Fibroblast of peridontal ligament (primary cell): ENCODE measurements around the gene SPOP.
"Not testable (repeated sequence)": the region's sequence is repeated elsewhere in the genome, so short reads cannot be mapped to it uniquely, and the experiment has no call there.

Experiments used
- DNase-seq: peaks from one replicate; pipeline ENCODE4 v3.0.0-alpha.2; 2010; ENCODE audit errors: extremely low read depth

The SPOP gene

DNA sequence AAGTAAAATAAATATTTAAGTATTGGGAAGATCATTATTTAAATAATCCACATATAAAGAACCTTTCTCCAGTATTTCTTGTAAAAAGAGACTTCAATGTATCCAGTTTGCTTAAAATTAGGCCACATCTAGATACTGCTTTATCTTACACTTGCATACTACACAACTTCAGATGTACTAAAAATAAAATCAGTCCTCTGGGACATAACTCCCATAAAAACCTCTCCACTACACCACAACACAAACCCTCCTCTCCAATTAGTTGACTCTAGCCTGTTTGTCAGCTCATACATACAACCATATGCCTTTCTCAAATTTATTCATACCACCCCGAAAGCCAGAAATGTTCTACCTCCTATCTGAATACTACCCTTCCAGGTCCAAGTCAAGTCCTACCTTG, 21.6 kb downstream of the SPOP start:
- no peak for DNase-seq

DNA sequence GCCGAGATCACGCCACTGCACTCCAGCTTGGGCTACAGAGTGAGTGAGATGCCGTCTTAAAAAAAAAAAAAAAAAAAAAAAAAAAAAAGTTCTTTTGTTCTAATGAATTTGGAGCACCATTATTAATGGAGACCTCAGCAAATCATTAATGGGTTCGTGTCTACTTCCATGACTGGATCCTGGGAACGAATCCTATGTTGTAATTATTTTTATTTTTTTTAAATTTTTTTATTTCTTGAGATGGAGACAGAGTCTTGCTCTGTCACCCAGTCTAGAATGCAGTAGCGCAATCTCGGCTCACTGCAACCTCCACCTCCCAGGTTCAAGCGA, 30.7 kb downstream of the SPOP start:
- DNase-seq, result no peak

GRCh38 chr17:49646391-49647255, 31.3 kb downstream of the SPOP start:
- peak; percentile 70 for DNase-seq

DNA sequence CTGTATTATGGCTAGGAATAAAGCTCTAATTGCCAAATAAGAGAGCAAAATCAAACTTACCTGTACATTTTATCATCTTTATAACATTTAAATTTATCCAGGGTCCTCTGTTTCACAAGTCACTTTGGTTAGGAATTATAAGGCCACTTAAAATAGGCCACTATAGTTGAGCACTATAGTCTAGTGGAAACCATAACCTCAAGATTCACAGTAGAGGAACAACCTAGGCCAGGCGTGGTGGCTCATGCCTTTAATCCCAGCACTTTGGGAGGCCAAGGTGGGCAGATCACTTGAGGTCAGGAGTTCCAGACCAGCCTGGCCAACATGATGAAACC, 31.9 kb downstream of the SPOP start:
- DNase-seq, result not testable (repeated sequence)

DNA sequence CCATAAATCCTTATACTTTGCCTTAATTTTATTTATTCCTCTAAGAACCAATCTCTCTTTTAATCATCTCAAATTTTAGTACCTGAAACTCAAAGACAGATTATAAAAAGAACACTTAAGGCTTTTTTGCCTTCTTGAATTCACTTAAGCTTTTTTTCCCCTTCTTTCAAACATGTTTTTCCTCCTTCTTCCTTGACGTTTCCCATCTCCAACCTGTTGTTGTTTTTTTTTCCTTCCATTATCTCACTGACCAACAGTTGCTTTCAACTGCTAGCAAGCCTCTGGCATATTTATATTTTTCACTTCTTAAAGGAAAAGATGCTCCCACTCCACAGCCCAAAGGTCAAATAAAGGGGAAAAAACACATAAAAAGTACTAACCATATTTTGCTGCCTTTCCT, 32.2 kb downstream of the SPOP start:
- no peak for DNase-seq

GRCh38 chr17:49640556-49640955, 37.3 kb downstream of the SPOP start:
- DNase-seq, result peak; percentile 70

GRCh38 chr17:49638818-49639217, 39.1 kb downstream of the SPOP start:
- no peak for DNase-seq

DNA sequence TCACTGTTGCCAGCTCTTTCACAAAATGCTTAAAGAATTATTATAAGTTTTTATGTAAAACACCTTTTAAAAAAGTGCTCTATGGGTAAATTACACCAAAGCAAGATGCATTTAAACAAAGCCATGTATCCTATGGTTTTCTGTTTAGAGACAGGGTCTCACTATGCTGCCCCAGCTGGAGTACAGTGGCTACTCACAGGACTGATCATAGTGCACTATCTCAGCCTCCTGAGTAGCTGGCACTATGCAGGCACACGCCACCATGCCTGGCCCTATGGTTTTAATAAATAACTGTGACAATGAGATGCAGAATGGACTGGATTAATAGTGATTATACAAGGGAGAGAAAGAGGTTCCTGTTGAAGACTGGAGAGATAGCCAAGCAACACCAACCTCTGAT, 40.2 kb downstream of the SPOP start:
- DNase-seq, result no peak

DNA sequence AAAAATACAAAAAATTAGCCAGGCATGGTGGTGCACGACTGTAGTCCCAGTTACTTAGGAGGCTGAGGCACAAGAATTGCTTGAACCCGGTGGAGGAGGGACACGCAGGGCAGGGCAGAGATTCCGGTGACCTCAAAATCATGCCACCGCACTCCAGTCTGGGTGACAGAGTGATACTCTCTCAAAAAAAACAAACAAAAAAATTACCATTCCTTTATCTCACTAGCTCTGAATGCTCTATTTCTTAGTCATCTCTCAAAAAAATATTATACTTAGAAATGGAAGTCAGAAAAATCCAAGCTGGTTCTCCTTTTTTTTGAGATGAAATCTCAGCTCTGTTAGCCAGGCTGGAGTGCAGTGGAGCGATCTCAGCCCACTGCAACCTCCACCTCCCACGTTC, 40.8 kb downstream of the SPOP start:
- peak; percentile 35 for DNase-seq

GRCh38 chr17:49635121-49635520, 42.8 kb downstream of the SPOP start:
- no peak for DNase-seq

DNA sequence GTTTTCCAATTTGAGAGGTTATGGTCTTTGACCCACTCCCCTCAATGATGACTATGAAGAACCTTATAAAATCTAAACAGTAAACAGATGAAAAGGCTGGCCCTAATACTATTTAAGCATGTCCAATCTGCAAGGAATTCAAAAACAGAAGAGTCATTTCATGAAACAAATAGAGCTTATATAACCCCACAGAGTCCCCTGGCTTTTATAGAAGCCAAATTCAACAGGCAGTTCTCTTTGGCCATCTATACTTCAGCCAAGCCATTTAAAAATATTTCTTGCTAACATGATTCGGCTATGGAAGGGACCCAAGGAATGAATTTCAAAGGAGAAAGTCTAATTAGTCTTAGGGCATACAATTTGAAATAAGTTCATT, 43.4 kb downstream of the SPOP start:
- peak; percentile 50 for DNase-seq

DNA sequence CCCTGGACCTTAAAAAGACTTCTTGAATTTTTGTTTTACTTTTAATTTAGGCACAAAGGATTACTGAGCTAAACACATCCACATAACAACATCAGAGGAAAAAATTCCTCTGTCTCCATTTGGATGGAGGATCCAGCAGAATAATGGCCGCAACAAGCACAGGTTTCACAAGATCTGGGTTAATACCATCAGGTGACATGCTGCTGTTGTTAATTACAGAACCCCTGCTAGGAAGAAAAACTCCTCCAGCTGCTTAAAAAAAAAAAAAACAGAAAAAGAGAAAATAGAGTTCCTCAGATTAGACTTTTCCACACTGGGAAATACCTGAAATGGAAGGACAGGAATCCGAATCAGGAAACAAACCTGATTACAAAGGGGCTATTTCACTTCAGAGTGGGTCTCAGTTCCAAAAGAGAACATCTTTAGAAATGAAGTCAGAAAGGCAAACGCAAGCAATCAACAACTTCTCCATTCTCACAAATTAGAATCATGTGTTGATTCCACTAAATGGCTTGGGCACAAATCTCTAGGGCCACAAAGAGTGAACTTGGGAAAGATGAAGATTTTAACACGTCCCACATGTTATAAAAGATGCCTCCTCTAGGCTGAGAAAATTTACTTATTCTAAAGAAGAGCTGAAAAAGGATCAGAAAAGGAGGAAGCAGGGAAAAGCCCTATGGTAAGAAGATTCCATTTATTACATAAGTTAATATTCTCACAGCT, 44.0 kb downstream of the SPOP start:
- DNase-seq, result peak; percentile 27

GRCh38 chr17:49633250-49633649, 44.6 kb downstream of the SPOP start:
- DNase-seq, result no peak

DNA sequence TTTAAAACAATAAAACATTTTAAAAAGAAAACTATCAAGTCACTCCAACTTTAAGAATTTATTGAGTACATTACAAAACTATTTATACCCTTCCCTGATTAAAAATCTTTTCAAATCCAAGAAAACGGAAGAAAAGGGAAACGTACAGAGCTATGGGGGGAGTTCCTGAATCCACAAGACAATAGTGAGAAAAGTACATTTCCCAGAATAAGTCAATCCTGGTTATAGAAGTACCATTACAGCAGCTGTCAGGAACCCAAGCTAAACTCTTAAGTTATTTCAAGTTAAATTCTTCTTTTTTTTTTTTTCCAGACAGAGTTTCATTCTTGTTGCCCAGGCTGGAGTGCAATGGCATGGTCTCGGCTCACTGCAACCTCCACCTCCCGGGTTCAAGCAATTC, 45.7 kb downstream of the SPOP start:
- DNase-seq, result no peak

DNA sequence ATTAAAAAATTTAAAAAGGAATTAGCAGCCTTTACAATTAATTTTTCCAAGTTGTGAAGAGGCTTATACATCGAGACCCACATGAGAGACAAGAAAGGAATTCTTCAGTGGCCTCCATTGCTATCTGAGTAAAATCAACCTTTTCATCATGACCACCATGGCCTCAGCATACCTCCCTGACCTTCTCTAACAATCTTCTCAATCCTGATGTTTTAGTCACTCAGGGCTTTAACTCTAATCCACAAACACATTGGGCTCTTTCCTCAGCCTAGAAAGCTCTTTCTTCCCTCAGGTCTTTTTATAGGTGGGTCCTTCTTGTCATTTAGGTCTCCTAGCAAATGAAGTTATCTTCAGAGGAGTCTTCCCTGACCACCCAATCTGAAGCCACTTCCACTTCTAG, 46.4 kb downstream of the SPOP start:
- no peak for DNase-seq

DNA sequence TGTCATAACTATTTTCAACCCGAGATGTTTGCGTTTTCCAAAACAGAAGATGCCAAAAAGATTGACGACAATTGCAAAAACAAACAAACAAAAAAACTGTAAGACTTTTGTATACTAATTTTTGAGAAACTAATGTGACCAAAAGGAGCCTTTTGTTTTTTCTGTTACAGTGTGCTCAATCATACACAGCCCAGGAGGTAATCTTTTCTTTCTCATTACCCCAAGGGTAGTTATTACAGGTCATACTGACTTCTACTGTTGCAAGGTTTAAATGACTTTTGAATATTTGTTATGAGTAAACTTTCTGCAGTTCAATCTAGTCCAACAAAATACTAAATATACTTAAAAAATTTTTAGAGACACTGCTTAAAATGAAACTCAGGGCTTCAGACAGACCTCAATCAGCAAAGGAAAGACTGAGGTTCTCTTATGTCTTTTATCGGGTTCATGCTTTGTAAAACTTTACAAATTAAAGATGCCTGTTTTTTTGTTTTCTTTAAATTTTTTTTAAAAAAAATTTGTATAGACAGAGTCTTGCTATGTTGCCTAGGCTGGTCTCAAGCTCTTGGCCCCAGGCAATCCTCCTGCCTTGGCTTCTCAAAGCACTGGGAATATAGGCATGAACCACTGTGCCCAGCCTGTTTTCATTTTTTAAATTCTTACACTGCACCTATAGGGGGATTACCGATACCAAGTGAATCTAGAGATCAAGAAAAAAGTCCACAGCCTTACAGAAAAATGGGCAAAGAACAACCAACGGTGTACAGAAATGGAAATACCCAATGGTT, 47.6 kb downstream of the SPOP start:
- DNase-seq, result no peak

GRCh38 chr17:49629447-49629846, 48.5 kb downstream of the SPOP start:
- DNase-seq, result no peak

DNA sequence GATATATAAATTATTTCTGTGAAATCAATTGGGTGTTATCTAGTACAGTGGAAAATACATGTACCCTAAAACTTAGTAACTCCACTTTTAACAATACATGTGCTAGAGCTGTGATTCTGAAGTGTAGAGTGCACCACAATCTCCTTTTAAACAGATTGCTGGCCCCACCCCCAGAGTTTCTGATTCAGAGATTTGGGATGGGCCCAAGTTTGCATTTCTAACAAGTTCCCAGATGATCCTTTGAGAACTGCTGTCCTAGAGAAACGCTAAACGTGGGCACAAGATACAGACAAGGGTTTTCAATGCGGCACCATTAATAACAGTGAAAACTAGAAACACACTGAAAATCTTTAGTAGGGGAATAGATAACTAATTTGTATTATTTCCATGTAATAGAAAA, 53.0 kb downstream of the SPOP start:
- peak; percentile 65 for DNase-seq

GRCh38 chr17:49621946-49622529, 55.9 kb downstream of the SPOP start:
- no peak for DNase-seq

- DNase-seq, result no peak
These were observed 56.5 kb downstream of the SPOP start for GRCh38 chr17:49621420-49621819.

DNA sequence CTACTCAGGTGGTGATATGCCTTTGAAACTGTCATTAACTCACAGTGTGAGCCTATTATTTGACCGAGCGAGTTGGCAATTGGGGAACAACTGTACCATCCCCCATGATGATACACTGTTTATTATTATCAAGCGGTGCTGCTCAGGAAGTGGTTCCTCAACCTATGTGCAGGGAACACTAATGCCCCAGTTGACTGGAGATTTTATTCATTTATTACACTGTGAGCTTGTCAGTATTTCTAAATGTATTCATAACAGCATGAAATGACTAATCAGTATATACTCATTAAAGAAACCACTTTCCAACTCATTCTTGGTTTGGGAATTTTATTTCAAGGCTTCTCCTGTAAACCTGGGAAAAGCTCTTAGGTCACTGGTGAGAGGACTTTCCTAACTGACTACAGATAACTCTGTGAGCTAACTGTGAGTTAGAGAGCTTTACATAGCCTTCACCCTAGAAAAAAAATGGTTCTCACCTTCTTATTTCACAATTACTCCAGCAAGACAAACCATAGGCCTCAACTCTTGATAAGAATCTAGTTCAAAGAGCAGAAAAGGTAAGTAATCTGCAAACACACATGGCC, 59.8 kb downstream of the SPOP start:
- DNase-seq, result no peak

DNA sequence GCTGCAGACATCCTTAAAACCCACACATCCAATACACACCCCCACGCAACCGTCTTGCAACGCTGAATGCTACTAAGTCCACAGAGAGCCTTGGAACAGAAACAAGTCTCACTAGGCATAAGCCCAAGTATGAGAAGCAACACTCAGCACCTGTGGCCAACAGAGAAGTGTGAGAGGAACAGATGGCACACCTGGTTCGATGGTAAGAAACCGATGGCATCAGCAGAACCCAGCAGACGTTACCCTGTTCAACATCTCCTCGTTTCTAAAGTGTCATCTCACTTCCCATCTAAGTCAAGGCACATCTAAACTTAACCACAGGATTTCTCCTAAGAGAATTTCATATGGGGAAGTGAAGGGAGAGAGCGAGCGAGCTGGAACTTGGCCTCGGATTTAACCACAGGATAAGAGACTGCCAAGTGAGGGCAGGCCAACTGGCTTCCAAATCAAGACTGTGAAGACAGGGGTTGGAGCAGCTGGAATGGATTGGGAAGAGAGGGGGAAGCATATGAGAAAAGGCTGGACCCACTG, 61.2 kb downstream of the SPOP start:
- peak; percentile 99 for DNase-seq
